A673 (cell line): ENCODE measurements around the gene AMPH. TPM values are rescaled to one million over a fixed set of nuclear protein-coding genes. Genes with fewer than 3 reads are reported as not detected.

ENCODE experiments used
- BruUV-seq: library from RNA; stranded (reverse); fragments of 400-500 nt; replicated peaks from 2 replicates; lab custom pipeline; 2021; lab: Mats Ljungman, UMichigan
- CTCF ChIA-PET: fragments of 300-600 bp; sonication (Branson Sonifier 250); formaldehyde crosslinking; loops from one replicate; lab custom pipeline; 2022; ENCODE audit warnings: antibody characterized with exemption; lab: Charles Lee
- POLR2A ChIA-PET: fragments of 300-600 bp; sonication (Branson Sonifier 250); formaldehyde crosslinking; loops from one replicate; lab custom pipeline; 2022; ENCODE audit warnings: antibody characterized with exemption; ENCODE audit not compliant: low non-redundant PET; lab: Charles Lee
- DNase-seq: peaks from one replicate; pipeline ENCODE4 v3.0.0-alpha.2; 2015; ENCODE audit warnings: low spot score
- H3K27ac ChIP-seq: fragments of 200-600 bp; sonication (generic); 2 replicates; pipeline ENCODE4 v1.5.1; 2016; ENCODE audit warnings: mixed run types, low read depth, mild to moderate bottlenecking, mixed read lengths, antibody characterized with exemption, low read length; ENCODE audit not compliant: poor library complexity, severe bottlenecking
- H3K27me3 ChIP-seq: fragments of 200-600 bp; sonication (generic); replicated peaks from 2 replicates; pipeline ENCODE4 v1.6.1; 2017; ENCODE audit warnings: mixed run types, low read depth, mild to moderate bottlenecking, mixed read lengths, antibody characterized with exemption, low read length; ENCODE audit not compliant: insufficient read depth, poor library complexity
- H3K36me3 ChIP-seq: fragments of 200-600 bp; sonication (generic); 2 replicates; pipeline ENCODE4 v1.6.1; 2016; ENCODE audit warnings: mixed run types, mild to moderate bottlenecking, mixed read lengths, antibody characterized with exemption, low read length; ENCODE audit not compliant: insufficient read depth, poor library complexity, severe bottlenecking
- H3K4me1 ChIP-seq: fragments of 200-600 bp; sonication (generic); 2 replicates; pipeline ENCODE4 v1.6.1; 2017; ENCODE audit warnings: mixed run types, mild to moderate bottlenecking, mixed read lengths, antibody characterized with exemption, low read length; ENCODE audit not compliant: insufficient read depth, poor library complexity, severe bottlenecking
- H3K4me3 ChIP-seq: fragments of 200-600 bp; sonication (generic); 2 replicates; pipeline ENCODE4 v1.5.1; 2016; ENCODE audit warnings: low read depth, mixed run types, mild to moderate bottlenecking, mixed read lengths, low read length; ENCODE audit not compliant: poor library complexity, severe bottlenecking
- H3K9me3 ChIP-seq: fragments of 200-600 bp; sonication (generic); 2 replicates; pipeline ENCODE4 v1.6.1; 2016; ENCODE audit warnings: mixed run types, low read depth, mild to moderate bottlenecking, mixed read lengths, antibody characterized with exemption, low read length; ENCODE audit not compliant: poor library complexity, severe bottlenecking
- CTCF ChIP-seq: fragments of 300-800, 200-600 bp; sonication (generic); conservative IDR thresholded peaks from 2 replicates; pipeline ENCODE4 v1.5.1; 2017; ENCODE audit warnings: low read depth, mild to moderate bottlenecking, antibody characterized with exemption, low read length, moderate library complexity, mixed read lengths
- EZH2 ChIP-seq: fragments of 200-600 bp; sonication (generic); IDR thresholded peaks from 2 replicates; pipeline ENCODE4 v1.6.1; 2017; ENCODE audit warnings: borderline replicate concordance, low read depth, mild to moderate bottlenecking, mixed read lengths, antibody characterized with exemption, low read length; ENCODE audit not compliant: poor library complexity, severe bottlenecking
- intact Hi-C: fragments of 100-400 bp; cut with micrococcal nuclease; formaldehyde crosslinking; loops from one replicate; pipeline ENCODE4 v1.10.0; 2022; ENCODE audit not compliant: unreplicated experiment
- total RNA-seq: library from RNA; stranded (reverse); gene quantifications from 2 replicates; pipeline ENCODE4 v1.2.3, GENCODE V29; 2021

Gene AMPH
- total RNA-seq, 1 experiment from 2014 or later: 2.1 TPM

DNA sequence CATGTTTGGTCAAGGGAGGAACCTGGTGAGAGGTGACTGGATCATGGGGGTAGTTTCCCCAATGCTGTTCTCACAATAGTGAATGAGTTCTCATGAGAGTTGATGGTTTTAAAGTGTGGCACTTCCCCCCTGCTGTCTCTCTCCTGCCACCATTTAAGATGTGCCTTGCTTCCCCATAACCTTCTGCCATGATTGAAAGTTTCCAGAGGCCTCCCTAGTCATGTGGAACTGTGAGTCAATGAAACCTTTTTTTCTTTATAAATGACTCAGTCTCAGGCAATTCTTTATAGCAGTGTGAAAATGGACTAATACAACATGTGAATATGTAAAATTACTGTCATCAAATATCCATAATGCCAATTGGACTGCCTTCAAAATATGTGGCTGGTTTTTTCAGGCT is 192.2 kb downstream of the AMPH start:
- CTCF ChIA-PET: no interaction called here
- no TSS peak for BruUV-seq
- POLR2A ChIA-PET: no interaction called here

GRCh38 chr7:38432671-38433070 is 198.5 kb downstream of the AMPH start:
- no peak for DNase-seq
- POLR2A ChIA-PET: interaction anchor here (0.6 kb wide), 1 partner anchor 709 kb away, joined by 3 read pairs; no protein-coding TSS in a partner anchor
- intact Hi-C loops: no loop called here
- Histone ChIP-seq H3K27me3 (peaks cover 3% of the 10 kb centered on the region), H3K4me1 (no peaks in the 10 kb centered on the region), H3K4me3 (no peak overlapping the region), H3K27ac (no peak overlapping the region), H3K9me3 (no peaks in the 10 kb centered on the region), H3K36me3 (no peaks in the 10 kb centered on the region)
- CTCF ChIA-PET: no interaction called here
- BruUV-seq: no TSS peak
- TF ChIP-seq EZH2: no peak
- no peak for TF ChIP-seq CTCF

More for the DNA sequence above, 192.2 kb downstream of the AMPH start:
- Histone ChIP-seq H3K27ac (no peak overlapping the region), H3K36me3 (no peaks in the 10 kb centered on the region), H3K4me3 (no peak overlapping the region), H3K4me1 (no peaks in the 10 kb centered on the region), H3K27me3 (no peaks in the 10 kb centered on the region), H3K9me3 (no peaks in the 10 kb centered on the region)
- no peak for DNase-seq
- intact Hi-C loops: no loop called here
- TF ChIP-seq EZH2 (no peak), CTCF (no peak)

- BruUV-seq: no TSS peak
- H3K27ac ChIP-seq: no peak overlapping the region
- no peak overlapping the region for H3K4me3 ChIP-seq
- no peak for DNase-seq
- intact Hi-C loops: no loop called here
- ChIA-PET POLR2A (interaction anchor here (0.6 kb wide), 1 partner anchor 708 kb away, joined by 3 read pairs; no protein-coding TSS in a partner anchor), CTCF (no interaction called here)
- no peaks in the 10 kb centered on the region for H3K4me1 ChIP-seq
- H3K36me3 ChIP-seq: no peaks in the 10 kb centered on the region
- no peak for TF ChIP-seq EZH2
- no peak for TF ChIP-seq CTCF
- H3K9me3 ChIP-seq: no peaks in the 10 kb centered on the region
- H3K27me3 ChIP-seq: peaks cover 5% of the 10 kb centered on the region
Observed at GRCh38 chr7:38432080-38432479, 199.1 kb downstream of the AMPH start.
